SK-N-SH (cell line): Measurements from ENCODE around the gene WNT6. TPM values are rescaled to one million over a fixed set of nuclear protein-coding genes. Genes with fewer than 3 reads are reported as not detected.

Experiments used
- CTCF ChIA-PET: fragments of 300-600, 350-600 bp; formaldehyde crosslinking; extraction: SDS; loops from one replicate; lab custom pipeline; 2021; lab: Yijun Ruan, JAX
- POLR2A ChIA-PET: fragments of 350-600 bp; sonication (Branson Sonifier 250); formaldehyde crosslinking; extraction: SDS; loops from one replicate; lab custom pipeline; 2020; ENCODE audit warnings: antibody characterized with exemption, inconsistent platforms; lab: Yijun Ruan, JAX
- DNase-seq: peaks from one replicate; pipeline ENCODE4 v3.0.0; 2012
- H2AFZ ChIP-seq: fragments of 200-600 bp; sonication (generic); 2 replicates; pipeline ENCODE4 v1.8.1; 2016; ENCODE audit warnings: antibody characterized with exemption, mild to moderate bottlenecking, low read depth
- H3F3A ChIP-seq: fragments of 200-600 bp; sonication (generic); replicated peaks from 2 replicates; pipeline ENCODE3; 2016; ENCODE audit warnings: antibody characterized with exemption, mild to moderate bottlenecking; ENCODE audit not compliant: insufficient read depth
- H3K27ac ChIP-seq, 2 experiments: fragments of 200-500 bp in 1 of 2; fragments of 200-600 bp in 1 of 2; sonication (Bioruptor generic) in 1 of 2; sonication (generic), shearing (Covaris generic) in 1 of 2; 2 replicates each; pipeline versions ENCODE4 v1.5.1 to v1.6.1; 2014 to 2016; ENCODE audit warnings: low read depth in 2 of 2, inconsistent platforms in 1 of 2, low read length in 1 of 2, mild to moderate bottlenecking in 1 of 2, mixed read lengths in 1 of 2
- H3K27me3 ChIP-seq: fragments of 200-600 bp; sonication (generic), shearing (Covaris generic); 2 replicates; pipeline ENCODE4 v1.6.1; 2016; ENCODE audit warnings: mixed run types; ENCODE audit not compliant: insufficient read depth
- H3K36me3 ChIP-seq, 2 experiments: fragments of 200-500 bp in 1 of 2; fragments of 200-600 bp in 1 of 2; sonication (Bioruptor generic) in 1 of 2; sonication (generic) in 1 of 2; replicated peaks in 1 of 2; 2 replicates each; pipeline versions ENCODE3 to v1.5.1; 2014 to 2016; ENCODE audit warnings: low read length in 1 of 2, mild to moderate bottlenecking in 1 of 2; ENCODE audit not compliant: insufficient read depth in 2 of 2, control insufficient read depth in 1 of 2
- H3K4me1 ChIP-seq, 2 experiments: fragments of 200-500 bp in 1 of 2; fragments of 200-600 bp in 1 of 2; sonication (Bioruptor generic) in 1 of 2; sonication (generic), shearing (Covaris generic) in 1 of 2; 2 replicates each; pipeline versions ENCODE4 v1.5.1 to v1.6.1; 2014 to 2016; ENCODE audit warnings: low read depth in 1 of 2, low read length in 1 of 2, mixed run types in 1 of 2; ENCODE audit not compliant: insufficient read depth in 2 of 2, control insufficient read depth in 1 of 2
- H3K4me2 ChIP-seq: fragments of 200-600 bp; sonication (generic), shearing (Covaris generic); 2 replicates; pipeline ENCODE4 v1.6.1; 2017; ENCODE audit warnings: mixed run types
- H3K4me3 ChIP-seq, 2 experiments: fragments of 200-500 bp in 1 of 2; fragments of 200-600 bp in 1 of 2; sonication (Bioruptor generic) in 1 of 2; sonication (generic), shearing (Covaris generic) in 1 of 2; 2 replicates each; pipeline versions ENCODE4 v1.5.1 to v1.8.1; 2014 to 2016; ENCODE audit warnings: low read depth in 2 of 2, inconsistent platforms in 1 of 2, low read length in 1 of 2, mild to moderate bottlenecking in 1 of 2, mixed read lengths in 1 of 2, moderate library complexity in 1 of 2
- H3K79me2 ChIP-seq: fragments of 200-600 bp; sonication (generic); 2 replicates; pipeline ENCODE4 v1.8.1; 2017; ENCODE audit warnings: mild to moderate bottlenecking; ENCODE audit not compliant: insufficient read depth
- H3K9ac ChIP-seq: fragments of 200-600 bp; sonication (generic); 2 replicates; pipeline ENCODE4 v1.6.1; 2017; ENCODE audit warnings: mixed run types
- H3K9me2 ChIP-seq: fragments of 200-600 bp; sonication (generic); 2 replicates; pipeline ENCODE4 v1.6.1; 2017; ENCODE audit warnings: mixed run types
- H3K9me3 ChIP-seq: fragments of 200-600 bp; sonication (generic); 2 replicates; pipeline ENCODE4 v1.6.1; 2017; ENCODE audit warnings: mixed run types, mild to moderate bottlenecking, moderate library complexity
- H4K20me1 ChIP-seq: fragments of 200-600 bp; sonication (generic); 2 replicates; pipeline ENCODE4 v1.6.1; 2017; ENCODE audit warnings: mild to moderate bottlenecking, mixed run types; ENCODE audit not compliant: insufficient read depth
- ELF1 ChIP-seq: IDR thresholded peaks from 2 replicates; pipeline ENCODE4 v1.4.0; 2012
- EZH2phosphoT487 ChIP-seq: fragments of 200-600 bp; sonication (generic); IDR thresholded peaks from 2 replicates; pipeline ENCODE4 v1.6.1; 2017; ENCODE audit warnings: low read depth, mixed run types, mild to moderate bottlenecking, antibody characterized with exemption, moderate library complexity, borderline replicate concordance
- FOSL2 ChIP-seq: IDR thresholded peaks from 2 replicates; pipeline ENCODE4 v1.4.0; 2012; ENCODE audit warnings: low read depth, mild to moderate bottlenecking, moderate library complexity, borderline replicate concordance
- FOXJ3 ChIP-seq: sonication (generic); formaldehyde crosslinking; IDR thresholded peaks from 2 replicates; pipeline ENCODE4 v1.5.1; 2020; ENCODE audit warnings: mild to moderate bottlenecking, missing genetic modification reagents
- IRF3 ChIP-seq: fragments of 150-350 bp; IDR thresholded peaks from 2 replicates; pipeline ENCODE4 v1.6.1; 2016; ENCODE audit warnings: mild to moderate bottlenecking, low read depth, low read length
- JUND ChIP-seq: IDR thresholded peaks from 2 replicates; pipeline ENCODE4 v1.4.0; 2012
- NFIC ChIP-seq: IDR thresholded peaks from 2 replicates; pipeline ENCODE4 v1.4.0; 2012; ENCODE audit warnings: borderline replicate concordance
- NRF1 ChIP-seq: IDR thresholded peaks from 2 replicates; pipeline ENCODE4 v1.6.1; 2012; ENCODE audit warnings: low read depth, mild to moderate bottlenecking, low read length
- RCOR1 ChIP-seq: fragments of 150-350 bp; IDR thresholded peaks from 2 replicates; pipeline ENCODE4 v1.6.1; 2017; ENCODE audit warnings: antibody characterized with exemption, low read length
- REST ChIP-seq: IDR thresholded peaks from 2 replicates; pipeline ENCODE4 v1.6.1; 2012; ENCODE audit warnings: mild to moderate bottlenecking, low read depth, low read length, moderate library complexity
- RFX5 ChIP-seq: IDR thresholded peaks from 2 replicates; pipeline ENCODE4 v1.6.1; 2012; ENCODE audit warnings: mild to moderate bottlenecking, improper control_type of control experiment, low read length
- RXRA ChIP-seq: IDR thresholded peaks from 2 replicates; pipeline ENCODE4 v1.4.0; 2012; ENCODE audit warnings: low read depth, mild to moderate bottlenecking, borderline replicate concordance
- SIN3A ChIP-seq: IDR thresholded peaks from 2 replicates; pipeline ENCODE4 v1.6.1; 2012; ENCODE audit warnings: low read depth, mild to moderate bottlenecking, low read length, moderate library complexity, borderline replicate concordance
- TCF12 ChIP-seq: IDR thresholded peaks from 2 replicates; pipeline ENCODE4 v1.4.0; 2012
- TEAD4 ChIP-seq: IDR thresholded peaks from 2 replicates; pipeline ENCODE4 v1.4.0; 2012; ENCODE audit warnings: mild to moderate bottlenecking, borderline replicate concordance; ENCODE audit not compliant: insufficient read depth
- USF2 ChIP-seq: fragments of 150-350 bp; IDR thresholded peaks from 2 replicates; pipeline ENCODE4 v1.6.1; 2017; ENCODE audit warnings: antibody characterized with exemption, low read length, low read depth, borderline replicate concordance
- YY1 ChIP-seq: IDR thresholded peaks from 2 replicates; pipeline ENCODE4 v1.4.0; 2012; ENCODE audit warnings: low read depth, mild to moderate bottlenecking
- WGBS: methylation state at CpG from one replicate; pipeline ENCODE4 v1.1.6; 2017; ENCODE audit warnings: low lambda C conversion rate; 5-methylcytosine and 5-hydroxymethylcytosine counted together
- polyA plus RNA-seq, 3 experiments: library from polyadenylated mRNA; depleted of rRNA; stranded (reverse); fragments of >200 nt; gene quantifications; 2 replicates each; pipeline ENCODE4 v1.2.3, GENCODE V29; 2012
- TF ChIP-seq, protein P1 (sequence below): IDR thresholded peaks from 2 replicates; pipeline ENCODE4 v1.4.0; 2012; ENCODE audit warnings: low read depth
- TF ChIP-seq, protein P2 (sequence below): IDR thresholded peaks from 2 replicates; pipeline ENCODE4; 2012

Gene WNT6
- polyA plus RNA-seq, 1 of the 3 experiments (the other 2 are of a cell fraction) = 0.08 TPM

DNA sequence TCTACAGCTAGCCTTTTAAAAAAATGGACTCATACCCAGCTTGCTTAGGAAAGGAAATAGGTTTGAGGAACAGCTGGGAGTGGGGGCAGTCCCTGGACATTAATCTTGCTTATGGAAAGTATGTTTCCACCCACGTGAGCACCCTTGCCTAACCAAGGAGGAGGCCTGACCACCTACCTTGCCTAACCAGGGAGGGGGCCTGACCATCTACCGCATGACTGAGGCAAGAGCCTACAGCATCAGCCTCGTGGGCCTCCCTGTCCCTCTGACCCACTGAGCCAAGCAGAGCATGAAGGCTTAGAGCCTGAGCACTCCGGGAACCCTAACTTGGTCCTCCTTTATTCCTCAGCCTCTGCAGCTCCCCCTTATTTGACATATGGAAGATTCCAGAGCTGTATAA lies 48.2 kb upstream of the WNT6 start:
- Histone ChIP-seq H3K9me2 (no peaks in the 10 kb centered on the region), H3K27me3 (no peaks in the 10 kb centered on the region), H3K4me2 (no peak overlapping the region), H3K9me3 (no peaks in the 10 kb centered on the region), H3K27ac (no peak overlapping the region), H3K4me3 (no peak overlapping the region), H4K20me1 (no peaks in the 10 kb centered on the region), H3K36me3 (no peaks in the 10 kb centered on the region), H2AFZ (no peak overlapping the region), H3K79me2 (no peaks in the 10 kb centered on the region), H3K4me1 (no peaks in the 10 kb centered on the region; a peak in 1 of 4 replicates), H3F3A (no peaks in the 10 kb centered on the region), H3K9ac (no peak overlapping the region)
- ChIA-PET CTCF (interaction anchor here (1.3 kb wide), 1 partner anchor 168 kb away, joined by 3 read pairs; no protein-coding TSS in a partner anchor), POLR2A (no interaction called here)
- TF ChIP-seq FOXJ3 (CRISPR knock-in tag) (no peak), REST (no peak), ELF1 (no peak), RCOR1 (no peak)
- TF ChIP-seq, protein P1, sequence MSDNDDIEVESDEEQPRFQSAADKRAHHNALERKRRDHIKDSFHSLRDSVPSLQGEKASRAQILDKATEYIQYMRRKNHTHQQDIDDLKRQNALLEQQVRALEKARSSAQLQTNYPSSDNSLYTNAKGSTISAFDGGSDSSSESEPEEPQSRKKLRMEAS = no peak
- TF ChIP-seq, protein P2, sequence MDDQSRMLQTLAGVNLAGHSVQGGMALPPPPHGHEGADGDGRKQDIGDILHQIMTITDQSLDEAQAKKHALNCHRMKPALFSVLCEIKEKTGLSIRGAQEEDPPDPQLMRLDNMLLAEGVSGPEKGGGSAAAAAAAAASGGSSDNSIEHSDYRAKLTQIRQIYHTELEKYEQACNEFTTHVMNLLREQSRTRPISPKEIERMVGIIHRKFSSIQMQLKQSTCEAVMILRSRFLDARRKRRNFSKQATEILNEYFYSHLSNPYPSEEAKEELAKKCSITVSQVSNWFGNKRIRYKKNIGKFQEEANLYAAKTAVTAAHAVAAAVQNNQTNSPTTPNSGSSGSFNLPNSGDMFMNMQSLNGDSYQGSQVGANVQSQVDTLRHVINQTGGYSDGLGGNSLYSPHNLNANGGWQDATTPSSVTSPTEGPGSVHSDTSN = no peak
- no peak for DNase-seq
- WGBS = no CpG with 5 or more reads among the region's 4 CpGs

- Histone ChIP-seq H3K36me3 (no peaks in the 10 kb centered on the region), H3K9me3 (no peaks in the 10 kb centered on the region), H3K27ac (no peak overlapping the region), H3K4me2 (no peak overlapping the region), H3K9ac (no peak overlapping the region), H3F3A (no peaks in the 10 kb centered on the region), H3K79me2 (no peaks in the 10 kb centered on the region), H4K20me1 (no peaks in the 10 kb centered on the region), H2AFZ (no peak overlapping the region), H3K9me2 (no peaks in the 10 kb centered on the region), H3K27me3 (no peaks in the 10 kb centered on the region; the same call in 1 of the 2 replicates), H3K4me3 (no peak overlapping the region), H3K4me1 (no peaks in the 10 kb centered on the region; a peak in 1 of 4 replicates)
- no peak for DNase-seq
- CTCF ChIA-PET = interaction anchor here (1.3 kb wide), 1 partner anchor 168 kb away, joined by 3 read pairs; no protein-coding TSS in a partner anchor
- WGBS = 87% methylated on average over 19 of the region's 21 CpGs
- POLR2A ChIA-PET = no interaction called here
- TF ChIP-seq FOSL2 = no peak
- TF ChIP-seq USF2 = no peak
- no peak for TF ChIP-seq YY1
- no peak for TF ChIP-seq NFIC
- TF ChIP-seq RXRA = no peak
- no peak for TF ChIP-seq NRF1
- no peak for TF ChIP-seq SIN3A
- TF ChIP-seq IRF3 = no peak
- no peak for TF ChIP-seq FOXJ3 (CRISPR knock-in tag)
- TF ChIP-seq, protein P2 = no peak
- TF ChIP-seq JUND = no peak
- no peak for TF ChIP-seq ELF1
- no peak for TF ChIP-seq TCF12
- TF ChIP-seq RCOR1 = no peak
- no peak for TF ChIP-seq TEAD4
- TF ChIP-seq EZH2phosphoT487 = no peak
- TF ChIP-seq RFX5 = no peak
Observed at GRCh38 chr2:218812096-218812815, 47.3 kb upstream of the WNT6 start.
